NOMO-1 treated with DMSO at 0.1 percent for 48 hours (cell line): ENCODE measurements around the gene ROCK2.
A peak's percentile ranks its signal among the peaks of the same experiment; 100 is the strongest.

Experiments
- DNase-seq: peaks from one replicate; lab custom pipeline; 2025; ENCODE audit not compliant: unreplicated experiment; lab: John Stamatoyannopoulos, UW

ROCK2 gene

GRCh38 chr2:11344342-11344955, at the start of gene ROCK2:
ROCK2 (minus strand) TSS chr2:11344636; CDS start chr2:11344136, 500 bp downstream.
- peak; percentile 77 for DNase-seq

GRCh38 chr2:11393711-11394236, 49.3 kb upstream of the ROCK2 start:
- DNase-seq: no peak

GRCh38 chr2:11391942-11392266, 47.5 kb upstream of the ROCK2 start:
- no peak for DNase-seq

GRCh38 chr2:11390399-11390658, 45.9 kb upstream of the ROCK2 start:
- DNase-seq: no peak

- DNase-seq: no peak
Observed at GRCh38 chr2:11389551-11390398, 45.3 kb upstream of the ROCK2 start.

- DNase-seq: no peak
Observed at GRCh38 chr2:11389052-11389420, 44.6 kb upstream of the ROCK2 start.

GRCh38 chr2:11388262-11389051, 44.0 kb upstream of the ROCK2 start:
- peak; percentile 30 for DNase-seq

GRCh38 chr2:11387843-11388242, 43.4 kb upstream of the ROCK2 start:
- no peak for DNase-seq

GRCh38 chr2:11387100-11387390, 42.6 kb upstream of the ROCK2 start:
- DNase-seq: peak; percentile 35

- DNase-seq: no peak
Observed at GRCh38 chr2:11385847-11386246, 41.4 kb upstream of the ROCK2 start.

GRCh38 chr2:11385216-11385615, 40.8 kb upstream of the ROCK2 start:
- DNase-seq: no peak

- DNase-seq: no peak
Observed at GRCh38 chr2:11379558-11379957, 35.1 kb upstream of the ROCK2 start.

GRCh38 chr2:11377928-11378545, 33.6 kb upstream of the ROCK2 start:
- DNase-seq: peak; percentile 46

- DNase-seq: no peak
Observed at GRCh38 chr2:11376071-11376470, 31.6 kb upstream of the ROCK2 start.

- no peak for DNase-seq
Observed at GRCh38 chr2:11375689-11376027, 31.2 kb upstream of the ROCK2 start.

GRCh38 chr2:11375025-11375688, 30.7 kb upstream of the ROCK2 start:
- no peak for DNase-seq

- DNase-seq: no peak
Observed at GRCh38 chr2:11373096-11373495, 28.7 kb upstream of the ROCK2 start.

GRCh38 chr2:11371092-11371937, 26.9 kb upstream of the ROCK2 start:
- DNase-seq: no peak

- no peak for DNase-seq
Observed at GRCh38 chr2:11370377-11371091, 26.1 kb upstream of the ROCK2 start.

- DNase-seq: no peak
Observed at GRCh38 chr2:11368059-11368572, 23.7 kb upstream of the ROCK2 start.
